Neuronal stem cell (in vitro differentiated cells): ENCODE data around the gene THOP1.

Source experiments
- DNase-seq: peaks from one replicate; pipeline ENCODE4 v3.0.0-alpha.2; 2013; ENCODE audit warnings: low spot score
- H2AFZ ChIP-seq: one replicate; pipeline ENCODE4 v1.6.1; 2013; ENCODE audit warnings: mild to moderate bottlenecking, low read length, inconsistent platforms
- H2AK5ac ChIP-seq: 2 replicates; pipeline ENCODE4 v1.6.1; 2013; ENCODE audit warnings: low read depth, mild to moderate bottlenecking, inconsistent platforms, low read length, moderate library complexity, mixed read lengths
- H2BK120ac ChIP-seq: 2 replicates; pipeline ENCODE4 v1.6.1; 2013; ENCODE audit warnings: low read depth, mild to moderate bottlenecking, inconsistent platforms, low read length, moderate library complexity, mixed read lengths
- H2BK12ac ChIP-seq: one replicate; pipeline ENCODE4 v1.6.1; 2013; ENCODE audit warnings: low read length, inconsistent platforms
- H2BK15ac ChIP-seq: 2 replicates; pipeline ENCODE4 v1.6.1; 2013; ENCODE audit warnings: mild to moderate bottlenecking, low read length, inconsistent platforms, mixed read lengths
- H2BK5ac ChIP-seq: one replicate; pipeline ENCODE4 v1.6.1; 2013; ENCODE audit warnings: inconsistent platforms, mild to moderate bottlenecking, low read length, moderate library complexity
- H3K14ac ChIP-seq: one replicate; pipeline ENCODE4 v1.6.1; 2013; ENCODE audit warnings: low read length, inconsistent platforms
- H3K18ac ChIP-seq: 2 replicates; pipeline ENCODE4 v1.6.1; 2013; ENCODE audit warnings: low read length, inconsistent platforms
- H3K23ac ChIP-seq: 2 replicates; pipeline ENCODE4 v1.6.1; 2013; ENCODE audit warnings: low read depth, mild to moderate bottlenecking, mixed read lengths, low read length, inconsistent platforms; ENCODE audit not compliant: poor library complexity
- H3K27ac ChIP-seq: replicated peaks from 3 replicates; pipeline ENCODE4 v1.5.1; 2013; ENCODE audit warnings: low read length, inconsistent platforms
- H3K27me3 ChIP-seq, 3 experiments: 2 replicates each; pipeline ENCODE4 v1.6.1; 2013; ENCODE audit warnings: low read length in 3 of 3, mild to moderate bottlenecking in 2 of 3, inconsistent platforms in 1 of 3, low read depth in 1 of 3, mixed read lengths in 1 of 3, moderate library complexity in 1 of 3; ENCODE audit not compliant: control insufficient read depth in 3 of 3, insufficient read depth in 3 of 3
- H3K36me3 ChIP-seq, 2 donors: replicated peaks in 1 of 2; 2 replicates each; pipeline ENCODE4 v1.6.1; 2013; ENCODE audit warnings: low read length in 2 of 2; ENCODE audit not compliant: control insufficient read depth in 2 of 2, insufficient read depth in 2 of 2
- H3K4ac ChIP-seq: 2 replicates; pipeline ENCODE4 v1.6.1; 2013; ENCODE audit warnings: inconsistent platforms, mild to moderate bottlenecking, low read length, moderate library complexity
- H3K4me1 ChIP-seq, 2 donors: 1 replicate in 1 of 2; 2 replicates in 1 of 2; pipeline ENCODE4 v1.6.1; 2013; ENCODE audit warnings: low read length in 2 of 2, low read depth in 1 of 2; ENCODE audit not compliant: control insufficient read depth in 2 of 2, insufficient read depth in 1 of 2
- H3K4me2 ChIP-seq: one replicate; pipeline ENCODE4 v1.6.1; 2013; ENCODE audit warnings: mild to moderate bottlenecking, low read length, inconsistent platforms; ENCODE audit not compliant: insufficient read depth, poor library complexity, severe bottlenecking
- H3K4me3 ChIP-seq, 2 donors: 2 replicates each; pipeline ENCODE4 v1.5.1; 2013; ENCODE audit warnings: low read length in 2 of 2, mild to moderate bottlenecking in 2 of 2, inconsistent platforms in 1 of 2, moderate library complexity in 1 of 2
- H3K79me1 ChIP-seq: one replicate; pipeline ENCODE4 v1.6.1; 2013; ENCODE audit warnings: low read depth, mild to moderate bottlenecking, inconsistent platforms, low read length, moderate library complexity
- H3K9ac ChIP-seq: one replicate; pipeline ENCODE4 v1.6.1; 2013; ENCODE audit warnings: mild to moderate bottlenecking, low read depth, low read length, inconsistent platforms; ENCODE audit not compliant: poor library complexity
- H3K9me3 ChIP-seq, 2 donors: replicated peaks in 1 of 2; 2 replicates each; pipeline versions ENCODE3 to v1.6.1; 2013; ENCODE audit warnings: low read length in 2 of 2, mild to moderate bottlenecking in 2 of 2, inconsistent platforms in 1 of 2, low read depth in 1 of 2, mixed read lengths in 1 of 2, moderate library complexity in 1 of 2; ENCODE audit not compliant: control insufficient read depth in 2 of 2, insufficient read depth in 1 of 2
- H4K8ac ChIP-seq: one replicate; pipeline ENCODE4 v1.6.1; 2013; ENCODE audit warnings: low read depth, mild to moderate bottlenecking, inconsistent platforms, low read length, moderate library complexity
- H4K91ac ChIP-seq: one replicate; pipeline ENCODE4 v1.6.1; 2013; ENCODE audit warnings: low read length, low read depth, mild to moderate bottlenecking, inconsistent platforms; ENCODE audit not compliant: poor library complexity
- WGBS, 2 donors: extraction: QIAGEN DNeasy Blood & Tissue Kit; methylation state at CpG; one replicate each; pipeline ENCODE4 v1.1.7; 2013; ENCODE audit warnings: missing lambda C conversion rate in 2 of 2, mixed read lengths in 1 of 2; ENCODE audit not compliant: insufficient read length in 2 of 2, insufficient replicate concordance in 1 of 2; ENCODE audit errors: extremely low coverage in 2 of 2; 5-methylcytosine and 5-hydroxymethylcytosine counted together

THOP1 gene

DNA sequence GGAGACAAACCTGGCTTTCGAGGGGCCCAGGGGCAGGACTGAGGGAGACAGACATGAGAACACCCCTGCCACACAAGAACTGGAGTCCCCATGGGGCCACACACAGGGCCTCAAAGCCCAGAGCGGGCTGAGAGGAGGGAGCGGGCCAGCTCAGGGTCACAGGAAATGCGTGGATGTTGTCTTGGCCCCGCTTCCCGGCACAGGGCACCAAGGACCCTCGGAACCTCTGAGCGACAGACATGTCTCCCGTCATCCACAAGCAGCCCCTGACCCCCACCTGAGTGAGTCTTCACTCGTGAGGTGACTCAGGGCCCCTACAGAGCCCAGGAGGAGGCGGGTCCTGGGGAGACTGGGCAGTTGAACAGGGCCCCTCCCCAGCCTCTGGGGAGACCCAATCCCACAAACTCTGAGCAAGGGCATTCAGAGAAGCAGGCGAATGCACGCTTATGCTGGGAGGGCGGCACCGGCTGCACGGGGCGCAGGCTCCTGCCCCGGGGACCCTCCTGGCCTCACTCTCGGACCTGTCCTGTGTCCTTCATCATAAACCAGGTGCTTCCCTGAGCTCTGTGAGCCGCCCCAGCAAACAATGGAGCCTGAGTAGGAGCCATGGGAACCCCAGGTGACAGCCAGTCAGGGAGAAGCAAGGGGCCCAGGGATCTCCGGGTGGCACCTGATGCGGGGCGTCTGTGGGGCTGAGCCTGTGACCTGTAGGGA, 22.4 kb upstream of the THOP1 start:
- H2AK5ac ChIP-seq, result no peak overlapping the region
- no peak overlapping the region for H3K4me2 ChIP-seq
- no peak overlapping the region for H3K18ac ChIP-seq
- H2BK5ac ChIP-seq, result no peak overlapping the region
- no peak overlapping the region for H2AFZ ChIP-seq
- H4K91ac ChIP-seq, result no peak overlapping the region
- H3K27ac ChIP-seq, result no peak overlapping the region
- no peak overlapping the region for H3K23ac ChIP-seq
- H2BK120ac ChIP-seq, result no peak overlapping the region
- no peak overlapping the region for H3K4ac ChIP-seq
- H3K36me3 ChIP-seq, result peaks cover 46 to 89% of the 10 kb centered on the region in 2 donors
- no peak overlapping the region for H3K4me3 ChIP-seq
- no peaks in the 10 kb centered on the region for H3K27me3 ChIP-seq
- H2BK15ac ChIP-seq, result no peak overlapping the region
- no peak overlapping the region for H4K8ac ChIP-seq
- WGBS, 2 donors, result no CpG with 5 or more reads among the region's 23 CpGs
- H3K14ac ChIP-seq, result no peak overlapping the region
- DNase-seq, result no peak
- peaks cover 12% of the 10 kb centered on the region for H3K79me1 ChIP-seq
- H3K9me3 ChIP-seq, result peaks cover 0 to 3% of the 10 kb centered on the region in 2 donors
- no peak overlapping the region for H3K9ac ChIP-seq
- H3K4me1 ChIP-seq, result no peaks in the 10 kb centered on the region
- no peak overlapping the region for H2BK12ac ChIP-seq

DNA sequence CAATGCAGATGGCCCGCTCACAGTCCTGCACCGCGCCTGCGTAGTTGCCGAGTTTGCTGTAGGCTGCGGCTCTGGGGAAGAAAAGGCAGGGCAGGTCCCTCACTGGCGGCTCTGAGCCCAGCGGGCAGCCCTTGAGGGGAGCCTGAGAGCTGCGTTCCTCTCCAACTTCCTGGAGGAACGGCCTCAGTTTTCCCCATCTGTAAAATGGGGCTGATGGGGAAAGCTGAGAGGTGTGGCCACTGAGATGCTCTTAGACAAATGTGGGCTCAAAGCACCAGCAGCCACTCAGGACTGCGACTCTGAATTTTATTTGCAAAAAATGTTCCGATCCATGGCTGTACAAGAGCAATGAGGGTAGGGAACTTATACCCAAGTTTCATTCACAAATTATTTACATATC, 21.6 kb upstream of the THOP1 start:
- no peak overlapping the region for H2AFZ ChIP-seq

DNA sequence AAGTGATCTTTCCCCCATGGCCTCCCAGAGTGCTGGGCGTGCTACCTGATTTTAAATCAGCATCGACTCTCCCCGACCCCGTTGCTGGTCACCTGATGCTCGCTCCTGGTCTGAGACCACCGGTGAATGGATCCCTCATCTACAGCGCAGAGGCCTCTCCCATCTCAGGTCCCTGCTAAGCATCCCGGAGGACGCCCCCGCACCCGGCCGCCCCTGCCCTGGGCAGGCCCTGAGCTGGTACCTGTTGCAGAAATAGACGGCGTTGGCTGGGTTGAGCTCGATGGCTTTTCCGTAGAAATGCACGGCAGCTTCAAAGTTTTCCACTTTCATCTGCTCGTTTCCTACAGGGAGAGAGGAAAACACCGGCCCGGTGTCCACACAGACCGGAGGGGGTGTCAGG, 20.4 kb upstream of the THOP1 start:
- Histone ChIP-seq H2BK120ac (no peak overlapping the region), H3K4me1 (no peaks in the 10 kb centered on the region), H3K4ac (no peak overlapping the region), H3K9ac (no peak overlapping the region), H3K79me1 (peaks cover 18% of the 10 kb centered on the region), H3K4me3 (no peak overlapping the region), H2BK15ac (no peak overlapping the region), H3K4me2 (no peak overlapping the region), H2AFZ (no peak overlapping the region), H3K36me3 (peaks cover 42 to 84% of the 10 kb centered on the region in 2 donors), H4K8ac (peak overlapping the region; percentile 43), H3K9me3 (no peaks in the 10 kb centered on the region), H2AK5ac (no peak overlapping the region), H3K18ac (no peak overlapping the region), H4K91ac (no peak overlapping the region), H2BK12ac (no peak overlapping the region), H3K23ac (peak overlapping the region; percentile 43), H3K14ac (no peak overlapping the region), H2BK5ac (peak overlapping the region; percentile 66), H3K27me3 (no peaks in the 10 kb centered on the region), H3K27ac (no peak overlapping the region)
- no peak for DNase-seq
- WGBS, 2 donors, result no CpG with 5 or more reads among the region's 21 CpGs

More for the DNA sequence above, 21.6 kb upstream of the THOP1 start:
- Histone ChIP-seq H2BK12ac (no peak overlapping the region), H2BK120ac (no peak overlapping the region), H3K79me1 (peaks cover 14% of the 10 kb centered on the region), H4K8ac (no peak overlapping the region), H3K14ac (no peak overlapping the region), H2AK5ac (no peak overlapping the region), H3K4ac (no peak overlapping the region), H3K23ac (no peak overlapping the region), H4K91ac (no peak overlapping the region), H3K4me1 (no peaks in the 10 kb centered on the region), H2BK5ac (no peak overlapping the region), H3K9ac (no peak overlapping the region), H2BK15ac (no peak overlapping the region), H3K27ac (no peak overlapping the region), H3K4me2 (no peak overlapping the region), H3K18ac (no peak overlapping the region), H3K27me3 (no peaks in the 10 kb centered on the region), H3K36me3 (peaks cover 42 to 90% of the 10 kb centered on the region in 2 donors), H3K4me3 (peak overlapping the region in 1 of 2 donors; percentile 18), H3K9me3 (peaks cover 0 to 3% of the 10 kb centered on the region in 2 donors)
- WGBS, 2 donors, result no CpG with 5 or more reads among the region's 12 CpGs
- no peak for DNase-seq

DNA sequence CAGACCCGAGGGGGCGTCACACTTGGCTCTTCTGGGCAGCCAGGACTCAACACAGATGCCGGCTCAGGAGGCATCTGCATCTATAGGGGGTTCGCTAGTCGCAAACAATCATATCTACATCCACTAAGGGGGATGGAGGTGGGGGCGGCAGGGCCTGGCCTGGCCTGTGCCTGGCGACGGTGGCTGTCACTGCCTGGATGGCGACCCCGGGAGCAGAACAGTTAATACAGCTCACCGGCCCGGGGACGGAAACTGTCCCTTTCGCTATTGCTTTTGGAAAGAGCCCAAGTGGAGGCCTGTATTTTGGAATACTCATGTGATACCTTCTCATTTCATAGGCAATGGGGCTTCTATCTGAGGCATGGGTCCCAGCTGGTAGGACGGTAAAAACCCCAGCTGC, 19.9 kb upstream of the THOP1 start:
- no peaks in the 10 kb centered on the region for H3K9me3 ChIP-seq
- no peak overlapping the region for H3K9ac ChIP-seq
- H2BK120ac ChIP-seq, result no peak overlapping the region
- H3K27me3 ChIP-seq, result no peaks in the 10 kb centered on the region
- H2AFZ ChIP-seq, result no peak overlapping the region
- H3K18ac ChIP-seq, result no peak overlapping the region
- H3K23ac ChIP-seq, result no peak overlapping the region
- H3K4me2 ChIP-seq, result no peak overlapping the region
- H4K91ac ChIP-seq, result no peak overlapping the region
- no peak overlapping the region for H4K8ac ChIP-seq
- no peak overlapping the region for H3K14ac ChIP-seq
- DNase-seq, result no peak
- peak overlapping the region; percentile 66 for H2BK5ac ChIP-seq
- no peak overlapping the region for H3K27ac ChIP-seq
- no peak overlapping the region for H3K4me3 ChIP-seq
- no CpG with 5 or more reads among the region's 15 CpGs for WGBS, 2 donors
- no peak overlapping the region for H2BK12ac ChIP-seq
- peaks cover 41 to 85% of the 10 kb centered on the region in 2 donors for H3K36me3 ChIP-seq
- no peak overlapping the region for H2BK15ac ChIP-seq
- no peak overlapping the region for H2AK5ac ChIP-seq
- peaks cover 23% of the 10 kb centered on the region for H3K79me1 ChIP-seq
- H3K4ac ChIP-seq, result no peak overlapping the region
- H3K4me1 ChIP-seq, result no peaks in the 10 kb centered on the region
